ENCODE data around the gene MAML2.
A peak's percentile ranks its signal among the peaks of the same experiment; 100 is the strongest.

The MAML2 gene

DNA sequence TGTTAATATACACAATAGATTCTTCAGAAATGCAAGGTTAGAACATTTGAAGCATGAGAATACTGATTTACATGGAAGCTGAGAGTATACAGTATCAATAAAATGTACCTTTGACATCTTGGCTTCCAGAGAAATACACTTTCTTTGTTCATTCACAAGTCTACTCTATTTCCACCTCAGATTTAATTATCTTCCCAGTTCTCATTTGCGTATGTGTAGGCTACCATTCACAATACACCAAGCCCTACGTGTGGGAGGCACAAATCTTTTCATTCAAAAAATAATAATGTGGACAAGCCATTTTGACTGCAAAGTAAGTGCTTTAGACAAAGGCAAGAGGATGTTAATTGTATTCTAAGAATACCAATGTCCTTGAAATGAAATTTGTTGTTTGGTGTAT is 286.4 kb downstream of the MAML2 start:
- no peak for DNase-seq

DNA sequence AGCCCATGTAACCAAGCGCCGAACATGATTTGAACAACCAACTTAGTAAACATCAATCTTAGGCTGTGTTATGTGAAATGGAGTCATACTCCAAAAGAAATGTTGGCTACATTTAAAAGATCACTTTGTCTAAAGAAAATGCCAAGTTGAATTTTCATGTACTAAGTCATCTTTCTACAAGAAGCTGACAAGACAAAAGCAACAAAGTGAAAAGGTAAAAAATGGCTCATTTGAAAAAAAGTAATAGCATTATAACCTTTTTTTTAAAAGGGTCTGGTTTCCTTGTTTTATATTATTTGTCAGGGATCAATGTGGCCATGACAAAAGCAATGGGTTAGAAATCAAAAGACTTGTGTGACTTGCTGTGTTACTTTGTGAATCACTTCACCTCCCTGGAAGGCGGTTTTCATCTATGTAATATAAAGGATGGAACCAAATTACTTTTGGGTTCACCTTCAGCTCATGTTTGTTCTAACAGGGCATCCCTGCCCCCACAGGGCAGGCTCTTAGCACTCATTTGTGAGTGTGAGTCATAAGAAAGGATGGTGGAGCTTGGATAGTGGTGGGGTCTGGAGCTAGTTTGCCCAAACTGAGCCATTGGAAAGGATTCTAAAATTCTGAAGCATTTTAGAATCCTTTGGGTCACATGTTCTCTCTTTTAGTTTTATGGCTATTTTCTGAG is 287.1 kb downstream of the MAML2 start:
- DNase-seq, result no peak

DNA sequence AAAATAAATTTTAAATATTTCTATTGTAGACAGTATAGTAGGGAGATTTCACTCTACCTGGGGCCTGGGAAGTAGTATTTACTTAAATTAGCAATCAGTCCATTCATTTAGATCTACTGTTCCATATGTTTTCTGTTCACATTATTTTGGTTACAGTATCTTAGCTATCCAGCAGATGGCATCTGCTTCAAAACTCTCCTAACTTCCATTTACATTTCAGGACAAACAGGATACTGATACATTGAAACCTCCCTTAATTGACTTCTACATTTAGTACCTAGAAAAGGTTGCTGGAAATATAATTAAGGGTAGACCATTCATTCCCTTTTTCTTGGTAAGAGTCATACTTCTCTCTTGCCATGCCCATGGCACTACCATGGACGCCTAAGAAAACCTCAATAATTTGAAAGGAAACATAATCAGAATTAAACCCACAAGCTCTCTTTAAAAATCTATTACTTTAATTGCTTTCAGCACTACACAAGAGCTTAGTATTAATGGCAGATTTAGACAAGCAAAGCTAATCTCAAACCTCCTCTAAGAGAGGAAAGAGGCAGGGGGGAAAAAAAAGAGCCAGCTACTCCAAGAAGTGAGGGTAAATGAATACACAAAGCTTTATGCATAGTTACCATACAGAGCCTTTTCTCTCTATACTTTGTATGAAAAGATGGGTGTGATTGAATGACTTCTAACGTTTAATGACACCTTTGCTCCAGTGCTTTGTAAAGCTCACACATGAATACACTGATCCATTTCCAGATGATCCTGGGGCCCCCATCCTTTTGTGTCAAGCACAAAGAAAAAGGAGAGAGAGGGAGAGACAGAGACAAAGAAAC is 287.9 kb downstream of the MAML2 start:
- peak in 1 of 2 donors; percentile 74 for DNase-seq

DNA sequence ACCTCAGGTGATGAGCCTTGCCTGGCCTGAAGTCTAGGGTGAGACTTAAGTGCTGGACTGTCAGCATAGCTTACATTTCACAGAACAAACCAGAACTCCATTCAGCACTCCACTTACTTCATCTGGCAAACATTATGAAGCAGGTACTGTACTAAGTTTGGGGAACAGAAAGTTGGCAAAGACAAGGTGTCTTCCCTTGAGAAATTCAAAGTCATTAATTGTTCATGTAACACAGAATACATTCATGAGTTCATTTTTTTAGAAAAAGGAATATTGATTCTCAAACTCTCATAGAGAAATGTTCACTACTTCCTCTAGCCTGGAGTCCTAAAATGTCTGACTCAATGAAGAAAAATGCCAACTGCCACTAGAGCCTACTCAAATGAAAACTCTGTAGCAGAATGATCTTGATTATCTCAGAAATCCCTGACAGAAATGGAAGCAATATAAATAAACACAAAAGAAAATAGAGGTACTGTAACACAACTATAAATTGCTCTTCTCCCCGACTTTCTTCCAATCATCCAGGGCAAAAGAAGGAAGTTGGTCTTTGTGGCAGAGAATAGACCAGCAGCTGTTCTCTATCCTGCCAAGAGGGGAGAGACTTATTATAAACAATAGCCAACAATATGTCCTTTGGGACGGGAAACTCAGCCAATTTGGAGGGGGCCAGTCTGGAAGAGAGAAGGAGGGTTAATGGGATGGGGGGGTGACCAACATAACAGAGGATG is 289.9 kb downstream of the MAML2 start:
- DNase-seq, result no peak

DNA sequence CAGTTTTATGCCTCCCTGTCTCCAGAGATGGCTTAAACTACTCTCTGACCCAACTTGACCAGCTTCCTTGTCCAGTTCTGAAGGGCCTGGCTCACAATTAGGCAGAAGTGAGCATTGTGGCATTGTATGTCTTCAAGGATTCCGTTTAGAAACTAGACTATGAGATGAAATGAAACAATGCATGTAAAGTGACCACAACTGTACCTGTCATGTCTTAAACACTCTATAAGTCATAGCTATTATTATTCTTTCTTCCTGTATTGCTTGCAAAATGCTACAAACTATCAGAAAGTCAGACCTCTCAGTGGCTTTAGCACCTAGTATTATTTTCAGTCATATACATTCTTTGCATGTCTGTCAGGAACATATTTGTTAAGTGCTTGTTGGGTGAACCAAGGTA is 291.2 kb downstream of the MAML2 start:
- no peak for DNase-seq

DNA sequence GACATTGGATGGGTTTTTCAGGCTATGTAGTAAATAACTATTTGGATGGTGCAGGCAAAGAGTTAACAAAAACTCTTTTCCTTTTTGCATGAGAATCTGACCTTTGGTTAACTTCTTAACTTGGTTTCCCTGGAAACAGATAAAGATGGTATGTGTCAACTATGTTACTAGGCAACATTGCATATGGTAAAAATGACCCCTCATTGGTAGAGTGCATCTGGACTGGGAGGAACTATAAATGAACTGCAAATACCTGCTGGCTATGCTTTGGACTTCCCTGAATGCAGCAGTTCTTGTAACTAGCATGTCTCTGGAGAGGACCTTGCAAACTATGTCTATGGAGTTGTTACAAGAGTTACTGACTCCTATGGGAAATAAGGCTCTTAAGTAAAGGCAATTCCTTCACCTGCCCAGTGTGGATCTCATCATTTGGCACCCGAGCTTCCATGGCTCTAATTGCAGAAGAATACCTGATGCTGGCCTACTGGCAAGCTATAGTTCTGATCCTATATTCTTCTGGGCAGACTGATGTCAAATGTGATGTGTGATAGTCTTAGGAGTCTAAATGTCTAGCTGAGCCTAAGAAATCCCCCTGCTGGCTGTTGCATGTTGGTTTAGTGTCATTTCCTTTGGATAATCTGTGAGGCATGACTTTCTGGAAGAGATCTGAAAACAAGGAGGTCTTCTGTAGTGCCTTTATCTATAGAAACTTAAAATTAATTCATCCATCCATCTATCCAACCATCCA is 292.4 kb downstream of the MAML2 start:
- no peak for DNase-seq

DNA sequence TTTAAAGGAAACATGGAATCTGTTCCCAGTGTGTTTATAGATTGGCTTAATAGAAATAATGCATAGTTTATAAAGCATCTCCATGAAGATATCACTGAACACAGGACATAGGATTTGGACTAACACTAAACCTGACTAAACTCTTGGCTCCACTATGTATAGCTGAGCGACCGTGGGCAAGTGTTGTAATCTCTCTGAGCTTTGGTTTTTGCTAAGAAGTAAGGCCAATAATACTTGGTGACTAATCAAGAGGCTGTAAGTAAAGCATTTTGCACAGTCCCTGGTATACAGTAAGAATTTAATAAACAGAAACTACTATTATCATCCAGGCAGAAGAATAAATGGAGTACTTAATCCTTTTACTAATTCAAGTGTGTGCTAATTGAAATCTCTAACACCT is 293.6 kb downstream of the MAML2 start:
- DNase-seq, result no peak

DNA sequence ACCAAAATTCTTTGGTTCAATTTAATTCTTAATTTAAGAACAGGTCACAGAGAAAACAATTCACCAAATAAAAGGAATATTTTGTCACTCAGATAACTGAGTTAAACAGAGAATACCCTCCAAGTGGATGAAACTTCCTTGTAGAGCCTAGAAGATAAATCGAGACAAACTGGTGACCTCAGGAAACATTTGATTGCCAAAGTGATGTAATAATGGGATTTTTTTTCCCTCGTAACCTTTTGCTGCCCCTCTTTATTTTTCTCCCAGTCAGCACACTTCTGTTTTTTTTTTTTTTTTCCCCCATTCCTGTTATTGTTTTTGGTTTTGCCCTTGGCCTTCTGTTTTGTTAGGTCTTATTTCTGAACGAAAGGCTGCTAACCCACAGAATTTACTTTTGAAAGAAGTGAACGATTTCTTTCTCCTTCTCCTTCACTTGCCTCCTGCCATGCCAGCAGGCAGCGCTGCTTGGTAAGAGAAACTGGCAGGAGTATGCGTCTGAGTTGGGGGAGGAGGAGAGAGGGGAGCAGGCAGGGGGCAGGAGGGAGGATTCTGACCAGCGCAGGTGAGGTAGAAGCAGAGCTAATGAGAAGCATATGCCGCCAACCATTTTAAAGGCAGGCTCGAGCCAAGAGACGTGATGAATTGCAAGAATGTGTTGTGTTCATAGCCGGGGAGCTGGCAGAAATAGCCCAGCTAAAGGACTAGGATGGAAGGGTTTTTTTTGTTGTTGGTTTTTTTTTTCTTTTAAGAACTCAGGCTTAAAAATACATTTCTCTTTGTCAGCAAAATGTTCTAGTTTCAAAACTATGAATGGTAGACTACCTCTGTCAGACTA is 297.2 kb downstream of the MAML2 start:
- DNase-seq, result peak; percentile 28 to 62

DNA sequence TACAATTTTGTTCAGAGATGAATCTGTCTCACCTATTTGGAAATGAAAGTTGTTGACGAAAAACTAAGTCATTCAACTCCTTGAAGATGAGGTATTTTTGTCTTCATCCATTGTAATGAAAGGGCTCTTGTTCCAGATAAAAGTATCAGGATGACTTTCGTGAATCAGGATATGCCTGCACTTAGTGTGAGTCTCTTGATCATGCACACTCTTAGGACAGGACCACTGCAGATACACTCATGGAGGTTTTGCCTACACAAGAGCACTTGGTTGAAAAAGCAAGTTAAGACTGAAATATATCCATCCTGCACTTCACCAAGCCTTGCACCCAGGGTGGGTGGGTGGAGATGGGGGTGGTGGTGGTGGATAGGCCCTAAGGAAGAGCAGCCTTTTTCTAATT is 298.2 kb downstream of the MAML2 start:
- DNase-seq, result no peak

DNA sequence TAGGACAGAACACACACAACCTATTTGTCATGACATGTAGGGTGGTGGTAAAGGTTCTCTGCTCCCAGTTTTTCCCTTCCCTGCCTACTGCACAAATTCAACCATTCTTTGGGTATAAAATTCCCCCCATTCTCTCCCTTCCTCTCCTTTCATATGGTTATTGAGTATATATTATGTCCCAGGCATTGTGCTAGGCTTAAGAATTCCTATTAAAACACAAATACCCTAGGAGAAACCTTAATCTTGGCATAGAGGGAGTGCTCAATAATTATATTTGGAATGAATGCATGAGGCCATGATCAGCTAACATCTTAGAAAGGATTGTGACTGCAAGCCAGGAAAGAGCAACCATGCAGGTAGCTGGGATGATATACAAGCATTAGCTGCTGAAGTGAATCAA is 298.7 kb downstream of the MAML2 start:
- no peak for DNase-seq

DNA sequence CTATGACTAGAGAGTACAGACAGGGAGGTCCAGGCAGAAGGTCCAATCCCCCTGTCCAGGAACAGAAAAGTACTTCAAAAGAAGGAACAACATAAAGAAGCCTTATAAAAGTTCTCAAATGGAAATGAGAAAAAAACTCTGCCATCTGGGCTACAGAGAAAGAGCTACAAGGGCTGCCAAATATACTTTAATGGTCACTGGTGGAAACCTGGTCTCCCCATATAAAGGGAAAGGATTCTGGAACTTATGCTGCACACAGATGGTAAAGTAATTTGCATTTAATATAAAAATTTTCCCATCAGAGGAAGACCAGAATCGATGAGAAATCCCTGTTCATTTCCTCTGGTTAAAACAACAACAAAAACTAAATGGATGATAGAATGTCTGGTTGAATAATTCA is 299.7 kb downstream of the MAML2 start:
- DNase-seq, result no peak

DNA sequence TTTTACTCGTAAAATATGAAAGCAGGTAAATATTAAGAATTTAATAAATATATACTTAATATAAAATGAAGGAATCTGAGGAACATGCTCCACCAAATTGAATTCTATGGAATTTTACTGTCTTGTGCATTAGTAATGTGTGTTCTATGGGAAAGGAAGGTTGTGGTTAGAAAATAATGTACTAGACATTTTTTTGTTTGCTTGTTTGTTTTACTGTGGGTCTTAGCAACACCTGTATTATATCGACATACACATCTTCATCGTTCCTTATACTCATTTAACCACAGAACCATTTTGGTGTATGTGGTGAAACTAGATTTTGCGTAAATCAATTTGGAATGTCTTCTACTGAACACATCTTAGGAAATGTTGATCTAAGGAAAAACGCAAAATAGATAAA is 304.9 kb downstream of the MAML2 start:
- DNase-seq, result no peak

DNA sequence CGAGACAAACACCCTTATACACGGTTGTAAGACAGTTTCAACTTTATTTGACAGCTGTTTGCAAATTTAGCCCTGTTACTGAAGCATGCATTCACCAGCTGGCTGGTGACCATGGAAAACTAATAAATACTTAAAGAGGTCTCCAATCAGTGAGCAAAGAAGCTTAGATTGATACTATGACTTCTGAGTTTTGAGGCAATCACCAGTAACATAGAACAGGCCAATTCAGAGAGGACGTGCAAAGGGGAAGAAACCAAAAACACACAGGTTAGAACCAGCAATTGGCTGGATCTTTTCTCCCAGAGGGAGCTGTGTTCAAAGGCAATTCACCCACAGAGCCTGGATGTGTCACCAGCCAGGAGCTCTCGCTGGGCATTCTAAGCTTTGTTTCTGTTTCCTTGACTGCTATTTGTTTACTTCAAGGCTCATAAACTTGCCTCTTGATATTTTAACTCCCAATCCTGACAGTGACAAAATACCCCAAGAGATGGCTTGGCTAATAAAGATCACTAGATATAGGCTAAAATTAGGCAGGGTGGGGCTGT is 305.5 kb downstream of the MAML2 start:
- DNase-seq, result no peak

DNA sequence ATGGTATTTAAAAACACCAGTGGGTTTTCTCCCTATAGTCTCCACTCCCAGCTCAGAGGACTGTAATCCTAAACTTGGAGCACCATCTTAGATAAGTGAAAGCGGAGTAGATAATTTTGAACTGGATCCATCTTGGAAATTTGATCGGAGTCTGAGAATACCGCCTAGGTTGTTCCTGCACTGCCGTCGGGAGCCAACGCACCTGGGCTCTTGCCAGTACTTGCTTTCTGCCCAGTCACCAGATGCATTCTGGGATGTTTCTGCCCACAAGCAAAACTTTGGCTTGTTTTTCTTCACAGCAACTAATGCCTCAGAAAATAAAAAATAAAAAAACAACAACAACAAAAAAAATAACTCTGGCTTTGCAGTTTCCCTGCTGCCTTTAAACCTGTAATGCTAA is 306.1 kb downstream of the MAML2 start:
- no peak for DNase-seq

DNA sequence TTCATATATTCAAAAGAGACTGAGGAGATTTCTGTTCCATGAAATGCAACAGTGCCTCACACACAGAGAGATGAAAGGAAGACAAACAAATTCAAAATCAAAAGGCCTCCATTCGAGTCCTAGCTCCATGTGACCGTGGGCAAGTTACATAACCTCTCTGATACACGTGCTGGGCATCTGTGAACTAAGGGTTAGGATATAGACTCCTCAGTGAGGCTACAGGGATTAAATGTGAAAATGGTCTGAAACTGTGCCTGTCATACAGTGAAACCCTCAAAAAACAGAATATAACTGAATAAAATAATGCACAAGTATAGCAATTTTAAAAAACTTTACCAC is 307.3 kb downstream of the MAML2 start:
- no peak for DNase-seq

DNA sequence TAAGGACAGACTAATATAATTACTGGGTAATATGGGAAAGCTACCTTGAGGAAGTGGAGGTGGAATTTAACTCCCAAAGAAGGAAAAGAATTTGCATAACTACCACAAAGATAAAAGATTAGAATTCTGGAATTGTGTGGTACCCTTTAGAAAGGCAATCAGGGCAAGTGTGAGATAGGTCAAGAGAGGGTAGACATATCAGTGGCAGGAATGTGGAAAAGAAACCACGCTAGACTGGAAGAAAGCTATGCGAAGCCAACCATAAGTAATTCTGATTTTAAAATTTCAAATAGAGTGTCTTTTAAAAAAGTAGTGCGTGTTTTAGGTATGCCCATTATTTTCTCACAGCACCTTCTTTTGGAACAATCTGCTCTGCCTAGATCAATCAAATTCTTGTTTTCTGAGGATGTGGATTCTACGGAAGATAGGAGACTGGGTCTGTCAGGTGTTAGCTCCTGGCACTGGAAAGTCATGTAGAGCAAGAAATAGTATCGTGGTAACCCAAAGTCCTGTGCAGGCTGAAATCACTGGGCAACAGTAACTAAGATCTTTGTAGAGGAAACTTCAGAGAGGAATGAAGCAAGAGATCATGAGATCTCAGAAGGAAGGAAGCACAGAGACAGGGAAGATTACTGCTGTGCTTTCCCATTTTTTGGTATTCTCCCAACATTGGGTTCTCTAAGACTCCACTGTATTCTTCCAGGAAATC is 307.8 kb downstream of the MAML2 start:
- DNase-seq, result no peak

DNA sequence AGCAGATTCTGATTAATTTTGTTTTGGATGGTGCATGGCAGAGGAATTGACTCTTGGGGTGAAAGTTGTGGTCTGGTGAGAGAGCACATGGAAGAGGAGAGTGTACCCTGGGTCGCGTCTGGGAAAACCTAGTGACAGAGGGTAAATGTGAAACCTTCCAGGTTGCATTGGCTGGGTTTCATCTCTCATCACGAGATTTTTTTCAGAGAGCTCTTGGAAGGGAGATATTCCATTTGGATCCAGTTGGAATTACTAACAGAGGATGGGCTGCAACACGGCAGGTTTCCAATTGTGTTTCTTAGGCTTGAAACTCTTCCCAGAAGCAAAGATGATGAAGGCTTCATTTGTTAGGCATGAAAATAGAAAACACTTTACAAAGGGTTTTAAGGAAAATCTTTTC is 309.4 kb downstream of the MAML2 start:
- DNase-seq, result no peak

DNA sequence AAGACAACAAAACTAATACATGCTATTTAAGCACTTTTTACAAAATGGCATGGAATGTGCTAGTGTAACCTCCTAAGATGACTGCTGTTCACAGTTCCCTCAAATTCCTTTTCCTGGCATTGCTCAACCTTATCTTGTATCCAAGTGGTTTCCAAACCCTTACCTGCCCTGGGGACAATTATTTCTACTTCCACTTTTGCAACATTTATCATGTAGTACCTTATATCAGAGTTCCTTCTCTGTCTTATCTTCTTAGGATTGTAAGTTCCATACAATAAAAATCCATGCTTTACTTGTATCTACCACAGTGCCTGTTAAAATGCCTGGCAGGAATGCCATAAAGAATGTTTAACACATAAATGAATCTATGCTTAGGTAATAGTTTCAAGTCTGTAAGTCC is 309.9 kb downstream of the MAML2 start:
- no peak for DNase-seq

DNA sequence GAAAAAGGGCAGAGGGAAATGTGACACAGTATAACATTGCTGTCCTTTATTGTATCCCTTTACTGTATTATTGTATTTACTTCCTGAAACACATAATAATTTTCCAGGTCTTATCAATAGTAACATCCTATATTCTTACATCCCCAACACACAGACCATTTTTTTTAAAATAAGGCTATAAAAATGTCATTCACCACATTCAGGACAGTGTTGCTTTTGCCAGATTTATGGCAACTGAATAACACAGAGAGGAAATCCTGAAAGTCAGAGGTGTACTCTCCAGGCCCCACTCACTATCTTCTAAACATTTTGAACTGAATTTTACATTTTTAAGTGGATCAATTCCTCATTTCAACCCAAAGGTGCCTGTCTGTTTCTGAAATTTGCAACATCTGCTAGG is 314.2 kb downstream of the MAML2 start:
- no peak for DNase-seq

DNA sequence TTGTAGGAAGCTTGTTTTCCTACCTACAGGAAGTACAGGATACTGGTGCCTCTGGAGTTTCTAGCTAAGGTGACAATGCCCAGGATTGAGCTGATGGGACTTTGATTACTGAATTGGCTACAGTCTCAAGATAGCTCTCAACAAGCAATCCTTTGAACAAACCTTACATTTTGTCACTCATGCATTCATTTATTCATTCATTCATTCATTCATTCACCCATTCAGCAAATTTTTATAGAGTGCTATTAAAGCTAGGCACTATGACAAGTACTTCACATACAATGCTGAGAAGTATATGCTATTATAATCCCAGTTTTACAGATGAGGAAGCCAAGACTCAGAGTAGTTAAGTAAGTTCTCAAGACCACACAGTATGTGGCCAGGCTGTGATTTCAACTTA is 316.0 kb downstream of the MAML2 start:
- DNase-seq, result no peak

DNA sequence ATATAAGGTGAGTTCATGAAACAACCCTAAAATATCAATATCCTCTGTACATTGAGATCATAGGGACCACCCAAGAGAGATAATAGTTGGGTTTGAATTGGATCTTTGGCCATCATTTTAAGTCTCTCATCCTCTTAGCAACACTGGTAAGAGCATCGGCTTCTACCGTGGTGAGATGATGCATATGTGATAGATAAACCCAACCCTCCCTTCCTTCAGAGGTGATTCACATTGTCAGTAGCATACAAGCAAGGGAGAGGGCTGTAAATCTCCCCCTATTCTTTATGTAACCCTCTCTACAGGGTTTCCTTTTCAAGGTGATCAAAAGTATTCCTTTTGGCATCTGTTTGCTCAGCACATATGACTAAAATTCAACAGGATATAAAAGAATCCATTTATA is 316.7 kb downstream of the MAML2 start:
- no peak for DNase-seq
